Kidney epithelial cell (primary cell): ENCODE measurements around the gene CASP1. TPM values are rescaled to one million over a fixed set of nuclear protein-coding genes. Genes with fewer than 3 reads are reported as not detected.

ENCODE experiments used
- DNase-seq: peaks from one replicate; pipeline ENCODE4 v3.0.0-alpha.2; 2010; ENCODE audit warnings: low read depth
- H3K27me3 ChIP-seq: 2 replicates; pipeline ENCODE4 v1.6.0; 2011; ENCODE audit warnings: low read length; ENCODE audit not compliant: control insufficient read depth, insufficient read depth
- H3K36me3 ChIP-seq: 2 replicates; pipeline ENCODE4 v1.5.1; 2011; ENCODE audit warnings: low read length; ENCODE audit not compliant: control insufficient read depth, insufficient read depth
- H3K4me3 ChIP-seq: 2 replicates; pipeline ENCODE4 v1.5.1; 2011; ENCODE audit warnings: low read depth, mild to moderate bottlenecking, control low read depth, low read length
- CTCF ChIP-seq: IDR thresholded peaks from 2 replicates; pipeline ENCODE4 v1.5.1; 2011; ENCODE audit warnings: mild to moderate bottlenecking, moderate library complexity, low read length, control low read depth, inconsistent platforms; ENCODE audit not compliant: insufficient read depth, poor library complexity, severe bottlenecking
- total RNA-seq: library from RNA; depleted of rRNA; stranded (reverse); fragments of >200 nt; gene quantifications from 2 replicates; pipeline ENCODE4 v1.2.3, GENCODE V29; 2015

Gene CASP1
- total RNA-seq, 1 donor from 2014 or later: 0.33 TPM

GRCh38 chr11:105056446-105056845, 21.5 kb upstream of the CASP1 start:
- H3K4me3 ChIP-seq: no peak overlapping the region
- TF ChIP-seq CTCF: no peak
- DNase-seq: no peak
- no peaks in the 10 kb centered on the region for H3K36me3 ChIP-seq
- H3K27me3 ChIP-seq: no peaks in the 10 kb centered on the region

- TF ChIP-seq CTCF: no peak
- H3K4me3 ChIP-seq: no peak overlapping the region
- H3K36me3 ChIP-seq: no peaks in the 10 kb centered on the region
Observed at GRCh38 chr11:105054723-105055493, 20.0 kb upstream of the CASP1 start.

GRCh38 chr11:105052487-105052886, 17.5 kb upstream of the CASP1 start:
- no peak for TF ChIP-seq CTCF
- H3K27me3 ChIP-seq: no peaks in the 10 kb centered on the region
- DNase-seq: no peak
- H3K36me3 ChIP-seq: no peaks in the 10 kb centered on the region
- H3K4me3 ChIP-seq: no peak overlapping the region

More at GRCh38 chr11:105054723-105055493, 20.0 kb upstream of the CASP1 start:
- no peak for DNase-seq
- no peaks in the 10 kb centered on the region for H3K27me3 ChIP-seq

- H3K36me3 ChIP-seq: no peaks in the 10 kb centered on the region
- TF ChIP-seq CTCF: no peak
- no peak for DNase-seq
- no peak overlapping the region for H3K4me3 ChIP-seq
- no peaks in the 10 kb centered on the region for H3K27me3 ChIP-seq
Observed at GRCh38 chr11:105051559-105051958, 16.6 kb upstream of the CASP1 start.

GRCh38 chr11:105049481-105049880, 14.5 kb upstream of the CASP1 start:
- no peak for DNase-seq
- TF ChIP-seq CTCF: no peak
- Histone ChIP-seq H3K27me3 (no peaks in the 10 kb centered on the region), H3K36me3 (no peaks in the 10 kb centered on the region), H3K4me3 (no peak overlapping the region)
